Bronchial epithelial cell (primary cell): ENCODE measurements around the gene MAPK8IP3. TPM values are rescaled to one million over a fixed set of nuclear protein-coding genes. Genes with fewer than 3 reads are reported as not detected.

ENCODE experiments used
- DNase-seq: peaks from one replicate; pipeline ENCODE4 v3.0.0-alpha.2; 2010; ENCODE audit warnings: low read depth
- FAIRE-seq: peaks from 2 replicates; lab custom pipeline; 2011; peaks lifted over from hg19 to GRCh38; lab: Jason Lieb, UNC
- H3K27me3 ChIP-seq: 2 replicates; pipeline ENCODE4 v1.5.1; 2011; ENCODE audit warnings: low read length; ENCODE audit not compliant: control insufficient read depth, insufficient read depth
- H3K36me3 ChIP-seq: 2 replicates; pipeline ENCODE4 v1.5.1; 2011; ENCODE audit warnings: low read length; ENCODE audit not compliant: control insufficient read depth, insufficient read depth
- H3K4me3 ChIP-seq: 2 replicates; pipeline ENCODE4 v1.5.1; 2011; ENCODE audit warnings: mild to moderate bottlenecking, low read depth, low read length, control low read depth
- total RNA-seq: library from RNA; depleted of rRNA; stranded (reverse); fragments of >200 nt; gene quantifications from 2 replicates; pipeline ENCODE4 v1.2.1, GENCODE V29; 2014
- TF ChIP-seq, protein P1 (sequence below): IDR thresholded peaks from 2 replicates; pipeline ENCODE4 v1.5.1; 2011; ENCODE audit warnings: mild to moderate bottlenecking, moderate library complexity, low read length, control low read depth, inconsistent platforms; ENCODE audit not compliant: insufficient read depth, severe bottlenecking

Gene MAPK8IP3
- total RNA-seq, 1 donor from 2014 or later = 24.5 TPM

- TF ChIP-seq, protein P1, sequence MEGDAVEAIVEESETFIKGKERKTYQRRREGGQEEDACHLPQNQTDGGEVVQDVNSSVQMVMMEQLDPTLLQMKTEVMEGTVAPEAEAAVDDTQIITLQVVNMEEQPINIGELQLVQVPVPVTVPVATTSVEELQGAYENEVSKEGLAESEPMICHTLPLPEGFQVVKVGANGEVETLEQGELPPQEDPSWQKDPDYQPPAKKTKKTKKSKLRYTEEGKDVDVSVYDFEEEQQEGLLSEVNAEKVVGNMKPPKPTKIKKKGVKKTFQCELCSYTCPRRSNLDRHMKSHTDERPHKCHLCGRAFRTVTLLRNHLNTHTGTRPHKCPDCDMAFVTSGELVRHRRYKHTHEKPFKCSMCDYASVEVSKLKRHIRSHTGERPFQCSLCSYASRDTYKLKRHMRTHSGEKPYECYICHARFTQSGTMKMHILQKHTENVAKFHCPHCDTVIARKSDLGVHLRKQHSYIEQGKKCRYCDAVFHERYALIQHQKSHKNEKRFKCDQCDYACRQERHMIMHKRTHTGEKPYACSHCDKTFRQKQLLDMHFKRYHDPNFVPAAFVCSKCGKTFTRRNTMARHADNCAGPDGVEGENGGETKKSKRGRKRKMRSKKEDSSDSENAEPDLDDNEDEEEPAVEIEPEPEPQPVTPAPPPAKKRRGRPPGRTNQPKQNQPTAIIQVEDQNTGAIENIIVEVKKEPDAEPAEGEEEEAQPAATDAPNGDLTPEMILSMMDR = no peak
- peaks cover 24% of the 10 kb centered on the region for H3K36me3 ChIP-seq
- H3K4me3 ChIP-seq = no peak overlapping the region
- DNase-seq (no peak), FAIRE-seq (no peak)
- no peaks in the 10 kb centered on the region for H3K27me3 ChIP-seq
Measured at GRCh38 chr16:1778200-1779179, 72.5 kb downstream of the MAPK8IP3 start.

DNA sequence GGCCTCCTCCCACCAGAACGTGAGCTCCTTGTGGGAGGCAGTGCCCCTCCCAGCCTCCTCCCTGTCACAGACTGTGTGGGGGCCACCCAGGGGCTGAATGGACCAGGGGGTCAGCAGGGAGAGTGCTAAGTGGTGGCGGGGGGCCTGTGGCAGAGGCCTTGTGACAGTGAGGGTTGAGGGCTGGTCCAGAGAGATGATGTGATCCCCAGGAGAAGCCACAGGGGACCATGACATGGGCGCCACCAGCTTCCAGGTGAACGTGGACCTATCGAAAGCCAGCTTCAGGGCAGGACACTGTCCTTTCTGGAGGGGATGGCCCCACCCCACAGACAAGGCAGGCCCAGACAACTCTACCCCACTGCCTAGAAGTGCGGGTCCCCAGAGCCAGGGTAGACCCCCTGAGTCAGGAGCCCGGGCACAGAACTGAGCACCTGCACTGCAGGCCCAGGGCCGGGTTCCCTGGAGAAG lies 73.3 kb downstream of the MAPK8IP3 start:
- TF ChIP-seq, protein P1 = no peak
- no peaks in the 10 kb centered on the region for H3K27me3 ChIP-seq
- DNase-seq (no peak), FAIRE-seq (no peak)
- peaks cover 24% of the 10 kb centered on the region for H3K36me3 ChIP-seq
- H3K4me3 ChIP-seq = no peak overlapping the region

- no peak for FAIRE-seq
- H3K27me3 ChIP-seq = no peaks in the 10 kb centered on the region
- H3K36me3 ChIP-seq = peaks cover 23% of the 10 kb centered on the region
- TF ChIP-seq, protein P1 = no peak
- DNase-seq = no peak
- H3K4me3 ChIP-seq = no peak overlapping the region
Measured at GRCh38 chr16:1779741-1780676, 74.0 kb downstream of the MAPK8IP3 start.

GRCh38 chr16:1780677-1781072 lies 74.7 kb downstream of the MAPK8IP3 start:
- TF ChIP-seq, protein P1 = no peak
- H3K27me3 ChIP-seq = no peaks in the 10 kb centered on the region
- no peak for DNase-seq
- H3K36me3 ChIP-seq = peaks cover 21% of the 10 kb centered on the region
- FAIRE-seq = no peak
- no peak overlapping the region for H3K4me3 ChIP-seq

GRCh38 chr16:1781254-1781653 lies 75.3 kb downstream of the MAPK8IP3 start:
- Histone ChIP-seq H3K36me3 (peaks cover 17% of the 10 kb centered on the region), H3K27me3 (no peaks in the 10 kb centered on the region), H3K4me3 (peak overlapping the region; percentile 63)
- DNase-seq (no peak), FAIRE-seq (no peak)
- TF ChIP-seq, protein P1 = no peak
